ENCODE data around the gene EPDR1.

DNA sequence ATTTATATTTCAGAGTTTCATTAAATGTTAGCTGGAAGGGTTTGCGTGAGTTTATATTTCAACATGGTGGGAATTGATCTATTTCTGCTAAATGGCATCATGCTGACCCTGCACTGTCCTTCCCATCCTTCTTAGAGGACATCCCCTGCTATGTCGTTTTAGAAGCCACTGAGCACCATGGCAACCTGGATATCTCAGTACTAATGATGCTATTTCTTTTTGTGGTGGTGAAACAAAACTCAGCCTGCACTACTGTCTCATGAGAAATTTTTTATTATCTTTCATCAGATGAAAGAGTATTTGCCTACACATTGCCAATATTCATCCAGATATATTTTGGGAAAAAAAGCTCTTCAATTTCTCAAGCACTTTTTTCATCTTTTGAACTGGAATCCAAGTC lies 12.1 kb downstream of the EPDR1 start:
- no peak for TF ChIP-seq TCF12 (IDR thresholded peaks at IDR 0.05; ENCODE audit: low read depth)
- no peak for TF ChIP-seq USF1 (IDR thresholded peaks at IDR 0.05)
- TF ChIP-seq YY1 (IDR thresholded peaks at IDR 0.05; ENCODE audit: low read depth) = no peak
- TF ChIP-seq EP300 (IDR thresholded peaks at IDR 0.05; ENCODE audit: borderline replicate concordance) = no peak
- TF ChIP-seq TAF1 (IDR thresholded peaks at IDR 0.05; ENCODE audit: low read depth) = no peak
